HepG2 (cell line): ENCODE data around the gene RAB14. TPM values are rescaled to one million over a fixed set of nuclear protein-coding genes. Genes with fewer than 3 reads are reported as not detected.

ENCODE experiments used
- ATAC-seq: fragments of 200-7000 bp; cut with Tn5 transposase; 3 replicates; pipeline ENCODE4 v1.9.1; 2020; ENCODE audit warnings: mild to moderate bottlenecking, moderate library complexity
- BruUV-seq: library from RNA; stranded (reverse); fragments of 400-500 nt; replicated peaks from 2 replicates; lab custom pipeline; 2021; lab: Mats Ljungman, UMichigan
- CTCF ChIA-PET: fragments of 300-600 bp; formaldehyde crosslinking; extraction: SDS; loops from one replicate; lab custom pipeline; 2021; ENCODE audit warnings: low total read pairs, inconsistent platforms, low intra/inter-chr PET ratio; lab: Yijun Ruan, JAX
- POLR2A ChIA-PET: fragments of 350-600 bp; sonication (Branson Sonifier 250); formaldehyde crosslinking; loops from one replicate; lab custom pipeline; 2020; ENCODE audit warnings: antibody characterized with exemption, inconsistent platforms; lab: Yijun Ruan, JAX
- DNase-seq: peaks from one replicate; pipeline ENCODE4 v3.0.0-alpha.2; 2015; ENCODE audit warnings: low spot score
- FAIRE-seq: peaks from 3 replicates; lab custom pipeline; 2011; peaks lifted over from hg19 to GRCh38; lab: Jason Lieb, UNC
- H2AFZ ChIP-seq: one replicate; pipeline ENCODE4 v1.6.1; 2011; ENCODE audit warnings: low read length, inconsistent platforms
- H3K27ac ChIP-seq: fragments of 300-600 bp; 3 replicates; pipeline ENCODE4 v1.8.0; 2011; ENCODE audit warnings: mixed run types, mild to moderate bottlenecking, mixed read lengths, low read length, inconsistent platforms; ENCODE audit not compliant: insufficient read depth; ENCODE audit errors: extremely low read length
- H3K27me3 ChIP-seq, 2 experiments: fragments of 200-600 bp in 1 of 2; 2 replicates in 1 of 2; 3 replicates in 1 of 2; pipeline versions ENCODE4 v1.6.0 to v1.8.0; 2011; ENCODE audit warnings: low read length in 2 of 2, mild to moderate bottlenecking in 2 of 2, moderate library complexity in 2 of 2, inconsistent platforms in 1 of 2; ENCODE audit not compliant: insufficient read depth in 2 of 2, control insufficient read depth in 1 of 2
- H3K36me3 ChIP-seq, 2 experiments: fragments of 200-600 bp in 1 of 2; replicated peaks in 1 of 2; 2 replicates in 1 of 2; 3 replicates in 1 of 2; pipeline versions ENCODE4 v1.5.1 to v1.8.0; 2011; ENCODE audit warnings: low read length in 2 of 2, inconsistent platforms in 1 of 2; ENCODE audit not compliant: insufficient read depth in 2 of 2, control insufficient read depth in 1 of 2
- H3K4me1 ChIP-seq: 2 replicates; pipeline ENCODE4 v1.5.1; 2012; ENCODE audit warnings: low read length, inconsistent platforms; ENCODE audit not compliant: insufficient read depth
- H3K4me2 ChIP-seq: 2 replicates; pipeline ENCODE4 v1.6.0; 2011; ENCODE audit warnings: low read depth, low read length, inconsistent platforms
- H3K4me3 ChIP-seq, 3 experiments: fragments of 200-600 bp in 1 of 3; sonication (generic), shearing (Covaris generic) in 1 of 3; replicated peaks in 1 of 3; 2 replicates each; pipeline ENCODE4 v1.5.1; 2011 to 2016; ENCODE audit warnings: low read length in 3 of 3, inconsistent platforms in 2 of 3, low read depth in 2 of 3, mild to moderate bottlenecking in 2 of 3, control low read depth in 1 of 3, mixed read lengths in 1 of 3; ENCODE audit not compliant: insufficient read depth in 1 of 3
- H3K79me2 ChIP-seq: one replicate; pipeline ENCODE4 v1.6.1; 2011; ENCODE audit warnings: low read length, inconsistent platforms; ENCODE audit not compliant: insufficient read depth
- H3K9ac ChIP-seq: 2 replicates; pipeline ENCODE4 v1.6.0; 2011; ENCODE audit warnings: mild to moderate bottlenecking, low read depth, low read length, inconsistent platforms; ENCODE audit not compliant: insufficient read depth
- H3K9me3 ChIP-seq: 2 replicates; pipeline ENCODE4 v1.5.1; 2012; ENCODE audit warnings: mild to moderate bottlenecking, low read length
- H4K20me1 ChIP-seq: 2 replicates; pipeline ENCODE4 v1.6.0; 2011; ENCODE audit warnings: inconsistent platforms, mild to moderate bottlenecking, low read length, moderate library complexity; ENCODE audit not compliant: insufficient read depth
- KDM5A ChIP-seq: fragments of 200-600 bp; sonication (generic); IDR thresholded peaks from 2 replicates; pipeline ENCODE4 v1.7.0; 2018; ENCODE audit warnings: antibody characterized with exemption, mild to moderate bottlenecking, low read length, borderline replicate concordance
- PBX2 ChIP-seq: IDR thresholded peaks from 2 replicates; pipeline ENCODE4 v1.6.1; 2016; ENCODE audit warnings: control low read depth
- ZNF660 ChIP-seq: sonication (generic); formaldehyde crosslinking; IDR thresholded peaks from 2 replicates; pipeline ENCODE4 v1.5.1; 2020; ENCODE audit warnings: mild to moderate bottlenecking, low read depth, missing genetic modification reagents, borderline replicate concordance
- ZNF724P ChIP-seq: sonication (generic); formaldehyde crosslinking; IDR thresholded peaks from 2 replicates; pipeline ENCODE4 v1.8.0; 2022; ENCODE audit warnings: missing genetic modification reagents, borderline replicate concordance
- WGBS: methylation state at CpG from one replicate; pipeline ENCODE4 v1.1.6; 2017; ENCODE audit warnings: low lambda C conversion rate; 5-methylcytosine and 5-hydroxymethylcytosine counted together
- in situ Hi-C: cut with HindIII; loops from 2 replicates; pipeline ENCODE4 v1.10.0; 2017; ENCODE audit warnings: low pct_unique_long_range_greater_than_20kb; ENCODE audit not compliant: extremely low pct_ligation_motif_present
- intact Hi-C: fragments of 100-400 bp; cut with micrococcal nuclease; formaldehyde crosslinking; loops from one replicate; pipeline ENCODE4 v1.10.0; 2022; ENCODE audit not compliant: unreplicated experiment
- polyA plus RNA-seq, 8 experiments: library from polyadenylated mRNA; depleted of rRNA in 3 of 8; stranded (reverse) in 7 of 8; unstranded in 1 of 8; fragments of >200 nt; fragmentation: Illumina TruSeq in 4 of 8; extraction: Trizol in 4 of 8; gene quantifications; 2 replicates each; pipeline versions ENCODE4 v1.2.1 to v1.2.3, GENCODE V29; 2011 to 2016; ENCODE audit warnings: low read depth in 4 of 8, missing spikeins in 1 of 8, mixed read lengths in 1 of 8; ENCODE audit not compliant: insufficient read depth in 1 of 8
- total RNA-seq, 5 experiments: library from RNA; depleted of rRNA; stranded (reverse); fragments of >200 nt; fragmentation: Illumina TruSeq; extraction: Trizol; gene quantifications; 2 replicates each; pipeline ENCODE4 v1.2.3, GENCODE V29; 2016; ENCODE audit warnings: low read depth in 1 of 5
- TF ChIP-seq, protein P1 (sequence below): IDR thresholded peaks from 2 replicates; pipeline ENCODE4 v1.6.1; 2016; ENCODE audit warnings: missing compliant biosample characterization, missing genetic modification reagents, borderline replicate concordance
- TF ChIP-seq, protein P2 (sequence below): sonication (generic); formaldehyde crosslinking; IDR thresholded peaks from 2 replicates; pipeline ENCODE4 v1.4.0; 2020; ENCODE audit warnings: low read depth, missing genetic modification reagents

RAB14 gene
- total and polyA plus RNA-seq, 2 of the 13 experiments (the other 11 are each of a cell fraction or from before 2014, with no cell fraction given), result 17.4 to 19.3 TPM

GRCh38 chr9:121140162-121140561 is 61.5 kb downstream of the RAB14 start:
- no TSS peak for BruUV-seq
- no peaks in the 10 kb centered on the region for H4K20me1 ChIP-seq

More at GRCh38 chr9:121140162-121140561, 61.5 kb downstream of the RAB14 start:
- Histone ChIP-seq H3K4me1 (no peaks in the 10 kb centered on the region), H3K27me3 (no peaks in the 10 kb centered on the region), H3K27ac (no peak overlapping the region), H3K9me3 (no peaks in the 10 kb centered on the region), H3K36me3 (peaks cover 13 to 70% of the 10 kb centered on the region in 2 experiments), H3K4me3 (no peak overlapping the region), H2AFZ (no peak overlapping the region), H3K9ac (no peak overlapping the region), H3K4me2 (no peak overlapping the region), H3K79me2 (no peaks in the 10 kb centered on the region)
- in situ Hi-C loops, result no loop called here
- peak; percentile 42 for FAIRE-seq
- TF ChIP-seq ZNF660 (CRISPR knock-in tag) (no peak), ZNF724P (CRISPR knock-in tag) (no peak), KDM5A (no peak), PBX2 (CRISPR knock-in tag) (no peak)
- TF ChIP-seq, protein P1, sequence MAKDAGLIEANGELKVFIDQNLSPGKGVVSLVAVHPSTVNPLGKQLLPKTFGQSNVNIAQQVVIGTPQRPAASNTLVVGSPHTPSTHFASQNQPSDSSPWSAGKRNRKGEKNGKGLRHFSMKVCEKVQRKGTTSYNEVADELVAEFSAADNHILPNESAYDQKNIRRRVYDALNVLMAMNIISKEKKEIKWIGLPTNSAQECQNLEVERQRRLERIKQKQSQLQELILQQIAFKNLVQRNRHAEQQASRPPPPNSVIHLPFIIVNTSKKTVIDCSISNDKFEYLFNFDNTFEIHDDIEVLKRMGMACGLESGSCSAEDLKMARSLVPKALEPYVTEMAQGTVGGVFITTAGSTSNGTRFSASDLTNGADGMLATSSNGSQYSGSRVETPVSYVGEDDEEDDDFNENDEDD (CRISPR knock-in tag), result no peak
- TF ChIP-seq, protein P2, sequence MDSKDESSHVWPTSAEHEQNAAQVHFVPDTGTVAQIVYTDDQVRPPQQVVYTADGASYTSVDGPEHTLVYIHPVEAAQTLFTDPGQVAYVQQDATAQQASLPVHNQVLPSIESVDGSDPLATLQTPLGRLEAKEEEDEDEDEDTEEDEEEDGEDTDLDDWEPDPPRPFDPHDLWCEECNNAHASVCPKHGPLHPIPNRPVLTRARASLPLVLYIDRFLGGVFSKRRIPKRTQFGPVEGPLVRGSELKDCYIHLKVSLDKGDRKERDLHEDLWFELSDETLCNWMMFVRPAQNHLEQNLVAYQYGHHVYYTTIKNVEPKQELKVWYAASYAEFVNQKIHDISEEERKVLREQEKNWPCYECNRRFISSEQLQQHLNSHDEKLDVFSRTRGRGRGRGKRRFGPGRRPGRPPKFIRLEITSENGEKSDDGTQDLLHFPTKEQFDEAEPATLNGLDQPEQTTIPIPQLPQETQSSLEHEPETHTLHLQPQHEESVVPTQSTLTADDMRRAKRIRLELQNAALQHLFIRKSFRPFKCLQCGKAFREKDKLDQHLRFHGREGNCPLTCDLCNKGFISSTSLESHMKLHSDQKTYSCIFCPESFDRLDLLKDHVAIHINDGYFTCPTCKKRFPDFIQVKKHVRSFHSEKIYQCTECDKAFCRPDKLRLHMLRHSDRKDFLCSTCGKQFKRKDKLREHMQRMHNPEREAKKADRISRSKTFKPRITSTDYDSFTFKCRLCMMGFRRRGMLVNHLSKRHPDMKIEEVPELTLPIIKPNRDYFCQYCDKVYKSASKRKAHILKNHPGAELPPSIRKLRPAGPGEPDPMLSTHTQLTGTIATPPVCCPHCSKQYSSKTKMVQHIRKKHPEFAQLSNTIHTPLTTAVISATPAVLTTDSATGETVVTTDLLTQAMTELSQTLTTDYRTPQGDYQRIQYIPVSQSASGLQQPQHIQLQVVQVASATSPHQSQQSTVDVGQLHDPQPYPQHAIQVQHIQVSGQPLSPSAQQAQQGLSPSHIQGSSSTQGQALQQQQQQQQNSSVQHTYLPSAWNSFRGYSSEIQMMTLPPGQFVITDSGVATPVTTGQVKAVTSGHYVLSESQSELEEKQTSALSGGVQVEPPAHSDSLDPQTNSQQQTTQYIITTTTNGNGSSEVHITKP, result no peak
- ChIA-PET POLR2A (no interaction called here), CTCF (no interaction called here)
- 97% methylated on average over 1 of the region's 1 CpG for WGBS
- no peak for ATAC-seq
- no peak for DNase-seq
- intact Hi-C loops, result no loop called here
